Adrenal gland (tissue), 5 donors: ENCODE data around the gene PRDM8.

ENCODE experiments used
- CTCF ChIP-seq, 6 experiments: fragments of 450-650 bp in 4 of 6; fragments of 200-600 bp in 2 of 6; sonication (generic) in 1 of 6; IDR thresholded peaks; 1 replicate in 5 of 6; 2 replicates in 1 of 6; pipeline versions ENCODE4 v1.5.1 to v1.8.0; 2016 to 2021; ENCODE audit warnings: antibody characterized with exemption in 6 of 6, mild to moderate bottlenecking in 2 of 6, moderate library complexity in 1 of 6
- POLR2A ChIP-seq, 2 donors: fragments of 450-650 bp; IDR thresholded peaks; one replicate each; pipeline ENCODE4 v1.6.1; 2017; ENCODE audit warnings: antibody characterized with exemption in 2 of 2, mild to moderate bottlenecking in 2 of 2, moderate library complexity in 1 of 2
- donor health status: DM: no; HTN: no; CAD: no.

GRCh38 chr4:80239480-80240150 is 42.3 kb downstream of the PRDM8 start:
- no peak for TF ChIP-seq CTCF (IDR thresholded peaks at IDR 0.05)
- TF ChIP-seq POLR2A (IDR thresholded peaks at IDR 0.05) = no peak
